OCI-LY7 (cell line): Measurements from ENCODE around the gene MIA3.

ENCODE experiments used
- EZH2phosphoT487 ChIP-seq: fragments of 200-600 bp; sonication (generic); IDR thresholded peaks from 2 replicates; pipeline ENCODE4 v1.6.1; 2018; ENCODE audit warnings: low read depth, borderline replicate concordance, mild to moderate bottlenecking, mixed run types, antibody characterized with exemption, low read length, moderate library complexity, mixed read lengths
- TF ChIP-seq, protein P1 (sequence below): fragments of 200-600 bp; sonication (generic); conservative IDR thresholded peaks from 2 replicates; pipeline ENCODE4 v1.5.1; 2014; ENCODE audit warnings: mild to moderate bottlenecking, antibody characterized with exemption, low read length, moderate library complexity, mixed read lengths

GRCh38 chr1:222716393-222716792, 98.5 kb downstream of the MIA3 start:
- TF ChIP-seq, protein P1, sequence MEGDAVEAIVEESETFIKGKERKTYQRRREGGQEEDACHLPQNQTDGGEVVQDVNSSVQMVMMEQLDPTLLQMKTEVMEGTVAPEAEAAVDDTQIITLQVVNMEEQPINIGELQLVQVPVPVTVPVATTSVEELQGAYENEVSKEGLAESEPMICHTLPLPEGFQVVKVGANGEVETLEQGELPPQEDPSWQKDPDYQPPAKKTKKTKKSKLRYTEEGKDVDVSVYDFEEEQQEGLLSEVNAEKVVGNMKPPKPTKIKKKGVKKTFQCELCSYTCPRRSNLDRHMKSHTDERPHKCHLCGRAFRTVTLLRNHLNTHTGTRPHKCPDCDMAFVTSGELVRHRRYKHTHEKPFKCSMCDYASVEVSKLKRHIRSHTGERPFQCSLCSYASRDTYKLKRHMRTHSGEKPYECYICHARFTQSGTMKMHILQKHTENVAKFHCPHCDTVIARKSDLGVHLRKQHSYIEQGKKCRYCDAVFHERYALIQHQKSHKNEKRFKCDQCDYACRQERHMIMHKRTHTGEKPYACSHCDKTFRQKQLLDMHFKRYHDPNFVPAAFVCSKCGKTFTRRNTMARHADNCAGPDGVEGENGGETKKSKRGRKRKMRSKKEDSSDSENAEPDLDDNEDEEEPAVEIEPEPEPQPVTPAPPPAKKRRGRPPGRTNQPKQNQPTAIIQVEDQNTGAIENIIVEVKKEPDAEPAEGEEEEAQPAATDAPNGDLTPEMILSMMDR, result no peak
- no peak for TF ChIP-seq EZH2phosphoT487
